OCI-LY1 (cell line): Measurements from ENCODE around the gene RAD51B.

ENCODE experiments used
- EZH2 ChIP-seq: fragments of 200-600 bp; sonication (generic), shearing (Covaris generic); IDR thresholded peaks from 2 replicates; pipeline ENCODE4 v1.8.0; 2017; ENCODE audit warnings: borderline replicate concordance, mixed run types, mild to moderate bottlenecking, antibody characterized with exemption, low read length, moderate library complexity, mixed read lengths
- TF ChIP-seq, protein P1 (sequence below): fragments of 200-600 bp; sonication (generic), shearing (Covaris generic); IDR thresholded peaks from 2 replicates; pipeline ENCODE4 v1.5.1; 2017; ENCODE audit warnings: mild to moderate bottlenecking, antibody characterized with exemption, low read length, moderate library complexity, mixed read lengths

DNA sequence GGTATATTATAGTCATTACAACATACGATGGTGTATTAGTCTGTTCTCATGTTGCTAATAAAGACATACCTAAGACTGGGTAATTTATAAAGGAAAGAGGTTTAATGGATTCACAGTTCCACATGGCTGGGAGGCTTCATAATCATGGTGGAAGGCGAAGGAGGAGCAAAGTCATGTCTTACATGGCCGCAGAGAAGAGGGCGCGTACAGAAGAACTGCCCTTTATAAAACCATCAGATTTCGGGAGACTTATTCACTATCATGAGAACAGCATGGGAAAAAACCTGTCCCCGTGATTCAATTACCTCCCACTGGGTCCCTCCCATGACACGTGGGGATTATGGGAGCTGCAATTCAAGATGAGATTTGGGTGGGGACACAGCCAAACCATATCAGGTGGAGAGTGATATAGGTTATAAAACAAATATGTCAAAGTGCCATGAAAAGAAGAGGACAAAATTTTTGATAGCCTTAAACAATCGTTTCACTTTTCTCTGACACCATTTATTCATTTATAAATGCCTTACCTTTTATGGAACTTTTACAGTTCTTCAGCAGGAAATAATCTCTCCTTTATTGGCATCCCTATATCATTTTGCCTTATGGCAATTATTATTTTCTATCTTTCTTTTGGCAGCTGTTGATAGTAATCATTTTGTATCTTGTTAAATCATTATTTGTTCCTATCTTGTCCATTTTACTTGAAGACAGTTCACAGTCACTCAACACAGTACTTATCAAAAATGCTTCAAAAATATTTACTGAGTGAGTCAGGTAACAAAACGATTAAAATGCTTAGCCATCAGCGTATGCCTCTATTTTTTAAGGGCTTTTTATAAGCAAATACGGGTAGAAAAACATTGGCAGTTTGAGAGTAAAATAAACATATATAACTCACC lies 196.0 kb downstream of the RAD51B start:
- TF ChIP-seq EZH2, result no peak
- TF ChIP-seq, protein P1, sequence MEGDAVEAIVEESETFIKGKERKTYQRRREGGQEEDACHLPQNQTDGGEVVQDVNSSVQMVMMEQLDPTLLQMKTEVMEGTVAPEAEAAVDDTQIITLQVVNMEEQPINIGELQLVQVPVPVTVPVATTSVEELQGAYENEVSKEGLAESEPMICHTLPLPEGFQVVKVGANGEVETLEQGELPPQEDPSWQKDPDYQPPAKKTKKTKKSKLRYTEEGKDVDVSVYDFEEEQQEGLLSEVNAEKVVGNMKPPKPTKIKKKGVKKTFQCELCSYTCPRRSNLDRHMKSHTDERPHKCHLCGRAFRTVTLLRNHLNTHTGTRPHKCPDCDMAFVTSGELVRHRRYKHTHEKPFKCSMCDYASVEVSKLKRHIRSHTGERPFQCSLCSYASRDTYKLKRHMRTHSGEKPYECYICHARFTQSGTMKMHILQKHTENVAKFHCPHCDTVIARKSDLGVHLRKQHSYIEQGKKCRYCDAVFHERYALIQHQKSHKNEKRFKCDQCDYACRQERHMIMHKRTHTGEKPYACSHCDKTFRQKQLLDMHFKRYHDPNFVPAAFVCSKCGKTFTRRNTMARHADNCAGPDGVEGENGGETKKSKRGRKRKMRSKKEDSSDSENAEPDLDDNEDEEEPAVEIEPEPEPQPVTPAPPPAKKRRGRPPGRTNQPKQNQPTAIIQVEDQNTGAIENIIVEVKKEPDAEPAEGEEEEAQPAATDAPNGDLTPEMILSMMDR, result no peak
